ENCODE data around the gene SPATA4. TPM values are rescaled to one million over a fixed set of nuclear protein-coding genes. Genes with fewer than 3 reads are reported as not detected.

The SPATA4 gene
- total RNA-seq, 1 experiment from 2014 or later, result not detected

- H3K36me3 ChIP-seq (ENCODE audit: control insufficient read depth, insufficient read depth, low read length), result no peaks in the 10 kb centered on the region
- ChIA-PET POLR2A (interaction anchor here (0.5 kb wide), 1 partner anchor 41 kb away, joined by 3 read pairs; no protein-coding TSS in a partner anchor), CTCF (no interaction called here)
- Mint-ChIP-seq H3K4me1 (ENCODE audit: low read depth, unreplicated experiment) (no peaks in the 10 kb centered on the region), H3K4me3 (ENCODE audit: unreplicated experiment) (no peak overlapping the region), H3K36me3 (ENCODE audit: insufficient read depth, unreplicated experiment) (no peaks in the 10 kb centered on the region), H3K27ac (ENCODE audit: unreplicated experiment) (no peak overlapping the region), H3K27me3 (ENCODE audit: insufficient read depth, unreplicated experiment) (peaks cover 4% of the 10 kb centered on the region), H3K9me3 (ENCODE audit: unreplicated experiment) (no peaks in the 10 kb centered on the region)
- TF ChIP-seq, protein P1, sequence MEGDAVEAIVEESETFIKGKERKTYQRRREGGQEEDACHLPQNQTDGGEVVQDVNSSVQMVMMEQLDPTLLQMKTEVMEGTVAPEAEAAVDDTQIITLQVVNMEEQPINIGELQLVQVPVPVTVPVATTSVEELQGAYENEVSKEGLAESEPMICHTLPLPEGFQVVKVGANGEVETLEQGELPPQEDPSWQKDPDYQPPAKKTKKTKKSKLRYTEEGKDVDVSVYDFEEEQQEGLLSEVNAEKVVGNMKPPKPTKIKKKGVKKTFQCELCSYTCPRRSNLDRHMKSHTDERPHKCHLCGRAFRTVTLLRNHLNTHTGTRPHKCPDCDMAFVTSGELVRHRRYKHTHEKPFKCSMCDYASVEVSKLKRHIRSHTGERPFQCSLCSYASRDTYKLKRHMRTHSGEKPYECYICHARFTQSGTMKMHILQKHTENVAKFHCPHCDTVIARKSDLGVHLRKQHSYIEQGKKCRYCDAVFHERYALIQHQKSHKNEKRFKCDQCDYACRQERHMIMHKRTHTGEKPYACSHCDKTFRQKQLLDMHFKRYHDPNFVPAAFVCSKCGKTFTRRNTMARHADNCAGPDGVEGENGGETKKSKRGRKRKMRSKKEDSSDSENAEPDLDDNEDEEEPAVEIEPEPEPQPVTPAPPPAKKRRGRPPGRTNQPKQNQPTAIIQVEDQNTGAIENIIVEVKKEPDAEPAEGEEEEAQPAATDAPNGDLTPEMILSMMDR (IDR thresholded peaks at IDR 0.05; ENCODE audit: insufficient read depth in 1 of 2, low read depth in 1 of 2, low read length in 1 of 2, severe bottlenecking in 1 of 2, unreplicated experiment in 1 of 2), result no peak
- H3K4me1 ChIP-seq, result no peaks in the 10 kb centered on the region
- no peaks in the 10 kb centered on the region for H3K27me3 ChIP-seq (replicated peaks; ENCODE audit: control insufficient read depth, insufficient read depth, low read length)
- intact Hi-C loops (cut with micrococcal nuclease; ENCODE audit: unreplicated experiment), result no loop called here
- DNase-seq, result no peak
- no peak overlapping the region for H3K4me3 ChIP-seq (ENCODE audit: low read depth, low read length)
- no peaks in the 10 kb centered on the region for H3K9me3 ChIP-seq
- no TSS peak for BruUV-seq (replicated peaks)
Measured at GRCh38 chr4:176238826-176239225, 43.4 kb upstream of the SPATA4 start.

GRCh38 chr4:176238157-176238610, 42.8 kb upstream of the SPATA4 start:
- Histone ChIP-seq H3K27me3 (replicated peaks; ENCODE audit: control insufficient read depth, insufficient read depth, low read length) (no peaks in the 10 kb centered on the region), H3K9me3 (no peaks in the 10 kb centered on the region), H3K4me3 (ENCODE audit: low read depth, low read length) (no peak overlapping the region), H3K4me1 (no peaks in the 10 kb centered on the region), H3K36me3 (ENCODE audit: control insufficient read depth, insufficient read depth, low read length) (no peaks in the 10 kb centered on the region)
- Mint-ChIP-seq H3K27ac (ENCODE audit: unreplicated experiment) (no peak overlapping the region), H3K9me3 (ENCODE audit: unreplicated experiment) (no peaks in the 10 kb centered on the region), H3K4me1 (ENCODE audit: low read depth, unreplicated experiment) (no peaks in the 10 kb centered on the region), H3K4me3 (ENCODE audit: unreplicated experiment) (no peak overlapping the region), H3K27me3 (ENCODE audit: insufficient read depth, unreplicated experiment) (peaks cover 4% of the 10 kb centered on the region), H3K36me3 (ENCODE audit: insufficient read depth, unreplicated experiment) (no peaks in the 10 kb centered on the region)
- TF ChIP-seq, protein P1 (IDR thresholded peaks at IDR 0.05; ENCODE audit: insufficient read depth in 1 of 2, low read depth in 1 of 2, low read length in 1 of 2, severe bottlenecking in 1 of 2, unreplicated experiment in 1 of 2), result no peak
- ChIA-PET POLR2A (interaction anchor here (0.5 kb wide), 1 partner anchor 41 kb away, joined by 3 read pairs; no protein-coding TSS in a partner anchor), CTCF (no interaction called here)
- intact Hi-C loops (cut with micrococcal nuclease; ENCODE audit: unreplicated experiment), result no loop called here
- BruUV-seq (replicated peaks), result no TSS peak
- DNase-seq, result no peak

DNA sequence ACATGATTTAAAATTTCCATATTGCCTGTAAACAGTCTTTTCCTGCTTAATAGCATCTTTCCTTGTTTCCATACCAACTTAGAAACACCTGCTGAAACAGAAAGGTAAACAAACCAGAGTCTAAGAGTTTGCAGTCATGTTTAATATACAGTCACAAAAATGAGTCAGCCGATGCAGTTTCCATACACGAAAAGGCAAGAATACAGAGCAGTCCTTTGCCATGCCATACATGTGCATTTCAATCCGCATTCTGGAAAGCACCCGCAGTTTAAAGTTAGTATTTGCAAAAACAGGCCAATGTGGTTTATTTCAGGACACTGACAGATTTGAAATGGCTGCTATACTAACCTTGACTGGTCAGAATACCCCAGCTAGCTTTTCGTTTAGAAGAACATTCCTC, 41.6 kb upstream of the SPATA4 start:
- no peaks in the 10 kb centered on the region for H3K36me3 ChIP-seq (ENCODE audit: control insufficient read depth, insufficient read depth, low read length)
- no peaks in the 10 kb centered on the region for H3K4me1 Mint-ChIP-seq (ENCODE audit: low read depth, unreplicated experiment)
- no peaks in the 10 kb centered on the region for H3K9me3 Mint-ChIP-seq (ENCODE audit: unreplicated experiment)
- H3K36me3 Mint-ChIP-seq (ENCODE audit: insufficient read depth, unreplicated experiment), result no peaks in the 10 kb centered on the region
- no peaks in the 10 kb centered on the region for H3K4me1 ChIP-seq
- CTCF ChIA-PET, result no interaction called here
- no peak overlapping the region for H3K27ac Mint-ChIP-seq (ENCODE audit: unreplicated experiment)
- intact Hi-C loops (cut with micrococcal nuclease; ENCODE audit: unreplicated experiment), result no loop called here
- H3K9me3 ChIP-seq, result no peaks in the 10 kb centered on the region
- POLR2A ChIA-PET, result no interaction called here
- no peak overlapping the region for H3K4me3 Mint-ChIP-seq (ENCODE audit: unreplicated experiment)
- no TSS peak for BruUV-seq (replicated peaks)
- H3K27me3 ChIP-seq (replicated peaks; ENCODE audit: control insufficient read depth, insufficient read depth, low read length), result no peaks in the 10 kb centered on the region
- no peak overlapping the region for H3K4me3 ChIP-seq (ENCODE audit: low read depth, low read length)
- peaks cover 4% of the 10 kb centered on the region for H3K27me3 Mint-ChIP-seq (ENCODE audit: insufficient read depth, unreplicated experiment)
- TF ChIP-seq, protein P1 (IDR thresholded peaks at IDR 0.05; ENCODE audit: insufficient read depth in 1 of 2, low read depth in 1 of 2, low read length in 1 of 2, severe bottlenecking in 1 of 2, unreplicated experiment in 1 of 2), result no peak
- no peak for DNase-seq

Measured in Caco-2 (cell line).